ENCODE data around the gene CYTH1. TPM values are rescaled to one million over a fixed set of nuclear protein-coding genes. Genes with fewer than 3 reads are reported as not detected.
A peak's percentile ranks its signal among the peaks of the same experiment; 100 is the strongest.

CYTH1 gene
- total RNA-seq, 4 donors from 2014 or later: 6.2 to 56.1 (median 44.3) TPM

DNA sequence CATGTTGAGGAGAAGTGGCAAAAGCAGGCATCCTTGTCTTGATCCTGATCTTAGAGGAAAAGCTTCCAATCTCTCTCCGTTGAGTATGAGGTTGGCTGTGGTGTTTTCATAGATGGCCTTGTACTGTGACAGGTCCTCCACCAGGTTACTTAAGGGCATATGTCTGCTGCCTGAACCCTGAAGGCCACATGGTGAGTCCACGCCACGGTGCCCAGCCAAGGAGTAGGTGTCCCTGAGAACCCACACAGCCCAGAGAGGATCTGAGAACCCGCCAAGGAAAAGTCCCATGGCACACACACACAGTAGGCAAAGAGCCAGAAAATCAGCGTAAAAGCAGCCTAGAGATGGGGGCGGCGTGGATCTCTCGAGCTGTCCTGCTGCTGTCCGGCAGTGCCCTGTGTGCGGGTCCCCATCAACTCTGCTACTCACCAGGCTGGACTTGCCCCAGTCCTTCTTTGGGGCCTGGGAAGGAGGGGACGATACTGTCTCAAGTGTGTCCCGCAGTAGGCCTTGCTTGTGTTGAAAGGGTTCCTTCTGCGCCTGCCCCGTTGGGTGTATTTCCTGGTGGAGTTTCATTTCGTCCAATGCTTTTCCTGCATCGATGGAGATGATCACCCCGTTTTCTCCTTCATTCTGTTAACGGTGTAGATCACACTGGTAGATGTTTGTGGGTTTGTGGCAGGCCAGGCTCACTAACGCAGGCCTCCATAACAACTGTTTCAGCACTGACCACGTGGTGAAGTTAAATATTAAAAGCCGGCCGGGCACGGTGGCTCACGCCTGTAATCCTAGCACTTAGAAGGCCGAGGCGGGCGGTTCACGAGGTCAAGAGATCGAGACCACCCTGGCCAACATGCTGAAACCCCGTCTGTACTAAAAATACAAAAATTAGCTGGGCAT is 114.1 kb downstream of the CYTH1 start:
- TF ChIP-seq, protein P1, sequence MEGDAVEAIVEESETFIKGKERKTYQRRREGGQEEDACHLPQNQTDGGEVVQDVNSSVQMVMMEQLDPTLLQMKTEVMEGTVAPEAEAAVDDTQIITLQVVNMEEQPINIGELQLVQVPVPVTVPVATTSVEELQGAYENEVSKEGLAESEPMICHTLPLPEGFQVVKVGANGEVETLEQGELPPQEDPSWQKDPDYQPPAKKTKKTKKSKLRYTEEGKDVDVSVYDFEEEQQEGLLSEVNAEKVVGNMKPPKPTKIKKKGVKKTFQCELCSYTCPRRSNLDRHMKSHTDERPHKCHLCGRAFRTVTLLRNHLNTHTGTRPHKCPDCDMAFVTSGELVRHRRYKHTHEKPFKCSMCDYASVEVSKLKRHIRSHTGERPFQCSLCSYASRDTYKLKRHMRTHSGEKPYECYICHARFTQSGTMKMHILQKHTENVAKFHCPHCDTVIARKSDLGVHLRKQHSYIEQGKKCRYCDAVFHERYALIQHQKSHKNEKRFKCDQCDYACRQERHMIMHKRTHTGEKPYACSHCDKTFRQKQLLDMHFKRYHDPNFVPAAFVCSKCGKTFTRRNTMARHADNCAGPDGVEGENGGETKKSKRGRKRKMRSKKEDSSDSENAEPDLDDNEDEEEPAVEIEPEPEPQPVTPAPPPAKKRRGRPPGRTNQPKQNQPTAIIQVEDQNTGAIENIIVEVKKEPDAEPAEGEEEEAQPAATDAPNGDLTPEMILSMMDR (IDR thresholded peaks at IDR 0.05): no peak
- no peak for TF ChIP-seq POLR2A (IDR thresholded peaks at IDR 0.05)
- Histone ChIP-seq H3K9me3 (no peaks in the 10 kb centered on the region), H3K36me3 (no peaks in the 10 kb centered on the region), H3K27ac (no peak overlapping the region), H3K4me1 (no peaks in the 10 kb centered on the region), H3K4me3 (no peak overlapping the region), H3K27me3 (no peaks in the 10 kb centered on the region)
- intact Hi-C loops (cut with DNase I; ENCODE audit: low total_unique reads): no loop called here
- DNase-seq: no peak

DNA sequence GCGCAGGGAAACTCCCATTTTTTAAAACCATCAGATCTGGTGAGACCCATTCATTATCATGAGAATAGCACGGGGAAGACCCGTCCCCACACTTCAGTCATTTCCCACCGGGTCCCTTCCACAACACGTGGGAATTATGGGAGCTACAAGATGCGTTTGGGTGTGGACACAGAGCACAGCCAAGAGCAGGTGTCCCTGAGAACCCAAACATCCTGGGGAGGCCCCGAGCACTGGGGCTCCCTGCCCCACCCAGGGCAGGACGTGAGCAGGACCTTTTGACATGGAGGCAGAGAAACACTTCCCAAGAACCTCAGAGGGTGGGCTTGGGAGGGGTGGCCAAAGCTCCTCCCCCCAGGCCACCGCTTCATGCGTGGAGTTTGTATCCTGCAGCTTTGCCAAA is 115.0 kb downstream of the CYTH1 start:
- Histone ChIP-seq H3K27me3 (no peaks in the 10 kb centered on the region), H3K4me1 (no peaks in the 10 kb centered on the region), H3K9me3 (no peaks in the 10 kb centered on the region), H3K4me3 (no peak overlapping the region), H3K36me3 (no peaks in the 10 kb centered on the region), H3K27ac (no peak overlapping the region)
- intact Hi-C loops (cut with DNase I; ENCODE audit: low total_unique reads): no loop called here
- DNase-seq: no peak
- TF ChIP-seq POLR2A (IDR thresholded peaks at IDR 0.05): no peak
- TF ChIP-seq, protein P1 (IDR thresholded peaks at IDR 0.05): no peak

DNA sequence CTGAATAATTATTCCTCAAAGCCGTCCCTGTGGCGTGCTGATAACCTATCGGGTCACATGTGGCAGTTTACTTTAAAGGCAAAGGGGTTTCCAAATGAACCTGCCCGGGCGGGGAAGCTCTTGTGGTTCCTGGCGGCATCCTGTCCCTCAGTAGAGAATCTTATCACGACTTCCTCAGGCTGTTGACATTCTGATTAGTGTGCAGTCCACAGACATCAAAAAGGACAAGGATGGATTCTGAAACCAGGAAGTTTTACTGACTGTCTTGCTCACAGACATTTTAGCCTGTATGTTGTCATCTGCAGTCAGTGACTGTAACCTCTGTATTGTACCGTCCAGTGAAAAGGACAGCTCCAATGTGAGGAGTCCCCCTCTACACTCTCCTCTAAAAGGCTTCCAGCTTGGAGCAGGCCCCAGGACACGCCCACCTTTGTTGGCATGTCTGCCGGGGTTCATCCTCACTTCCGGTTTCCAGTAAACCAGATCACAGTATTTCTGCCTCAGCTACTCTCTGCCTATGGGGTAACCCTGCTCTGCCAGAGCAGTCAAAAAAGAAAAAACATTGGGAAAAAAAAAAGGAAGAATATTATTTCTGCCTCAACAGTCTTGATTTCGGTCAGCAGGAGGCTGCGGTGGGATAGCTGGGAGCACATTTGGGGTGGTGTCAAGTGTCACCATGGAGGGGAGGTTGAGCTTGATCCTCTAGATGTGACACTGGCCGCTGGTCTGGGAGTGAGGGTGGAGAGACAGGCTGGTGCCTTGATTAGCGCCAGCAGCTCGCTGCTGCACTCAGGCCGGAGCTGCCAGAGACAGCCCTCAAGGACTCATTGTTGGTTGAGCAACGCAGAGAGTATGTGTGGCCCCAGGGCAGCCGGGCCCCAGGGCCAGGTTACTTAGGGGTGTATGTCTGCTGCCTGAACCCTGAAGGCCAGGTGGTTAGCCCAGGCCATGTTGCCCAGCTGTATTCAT is 115.8 kb downstream of the CYTH1 start:
- intact Hi-C loops (cut with DNase I; ENCODE audit: low total_unique reads): no loop called here
- Histone ChIP-seq H3K4me3 (no peak overlapping the region), H3K4me1 (no peaks in the 10 kb centered on the region), H3K27me3 (no peaks in the 10 kb centered on the region), H3K36me3 (no peaks in the 10 kb centered on the region), H3K27ac (peak overlapping the region in 1 of 2 donors; percentile 6), H3K9me3 (no peaks in the 10 kb centered on the region)
- no peak for TF ChIP-seq POLR2A (IDR thresholded peaks at IDR 0.05)
- TF ChIP-seq, protein P1 (IDR thresholded peaks at IDR 0.05): no peak
- peak in 1 of 2 donors; percentile 58 for DNase-seq

DNA sequence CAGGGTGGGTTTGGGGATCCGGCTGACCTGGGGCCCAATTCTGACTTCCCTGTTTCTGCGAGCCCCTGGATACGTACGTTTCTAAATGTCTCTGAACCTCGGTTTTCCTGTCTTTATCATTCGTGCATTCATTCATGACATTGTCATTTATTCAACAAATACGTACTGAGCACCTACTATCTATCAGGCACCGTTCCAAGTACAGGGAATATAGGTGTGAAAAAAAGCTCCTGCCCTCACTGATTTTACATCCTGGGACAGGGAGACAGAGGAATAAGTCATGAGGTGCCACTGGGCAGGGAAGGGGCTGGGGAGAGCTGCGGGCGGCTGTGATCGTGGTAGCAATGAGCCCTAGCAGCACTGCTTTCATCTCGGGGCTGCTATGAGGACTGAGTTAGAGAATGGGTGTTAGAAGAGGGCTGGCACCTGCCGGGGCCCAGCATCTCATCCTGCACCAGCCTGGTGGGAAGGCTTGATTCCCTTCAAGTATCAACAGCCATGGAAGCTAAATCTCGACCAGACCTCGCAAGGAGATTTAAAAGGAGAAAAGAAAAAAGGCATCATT is 116.6 kb downstream of the CYTH1 start:
- no peak overlapping the region for H3K4me3 ChIP-seq
- H3K27me3 ChIP-seq: no peaks in the 10 kb centered on the region
- no peak for DNase-seq
- no peaks in the 10 kb centered on the region for H3K4me1 ChIP-seq
- intact Hi-C loops (cut with DNase I; ENCODE audit: low total_unique reads): no loop called here
- H3K9me3 ChIP-seq: no peaks in the 10 kb centered on the region
- TF ChIP-seq POLR2A (IDR thresholded peaks at IDR 0.05): no peak
- TF ChIP-seq, protein P1 (IDR thresholded peaks at IDR 0.05): no peak
- peak overlapping the region in 1 of 2 donors; percentile 22 for H3K27ac ChIP-seq
- no peaks in the 10 kb centered on the region for H3K36me3 ChIP-seq
